Stimulated activated naive B cell treated with anti-CD40 and anti-IgM and Interleukin-4, amounts not matched to agents 10 μg/mL and 1 μg/mL and 100 μg/mL, for 72 hours (primary cell): ENCODE results near the gene ZNF532.

ENCODE experiments used
- ATAC-seq, 2 donors: fragments of 150-1000 bp; cut with Tn5 transposase; replicated peaks; 2 replicates each; pipeline ENCODE4 v1.10.0; 2021; ENCODE audit warnings: moderate library complexity in 1 of 2
- DNase-seq: peaks from one replicate; pipeline ENCODE4 v3.0.0; 2021
- H3K27ac Mint-ChIP-seq: one replicate; pipeline ENCODE4 v1.8.0; 2022; ENCODE audit warnings: mild to moderate bottlenecking, mixed read lengths
- H3K27me3 Mint-ChIP-seq, 2 donors: one replicate each; pipeline ENCODE4 v1.8.0; 2022; ENCODE audit warnings: mixed read lengths in 2 of 2
- H3K36me3 Mint-ChIP-seq, 2 donors: one replicate each; pipeline ENCODE4 v1.8.0; 2022; ENCODE audit warnings: mixed read lengths in 2 of 2, mild to moderate bottlenecking in 1 of 2
- H3K4me1 Mint-ChIP-seq, 2 donors: one replicate each; pipeline ENCODE4 v1.8.0; 2022; ENCODE audit warnings: mixed read lengths in 2 of 2, mild to moderate bottlenecking in 1 of 2
- H3K4me3 Mint-ChIP-seq, 2 donors: one replicate each; pipeline ENCODE4 v1.8.0; 2022; ENCODE audit warnings: mild to moderate bottlenecking in 2 of 2, mixed read lengths in 2 of 2, moderate library complexity in 1 of 2
- H3K9me3 Mint-ChIP-seq, 2 donors: one replicate each; pipeline ENCODE4 v1.8.0; 2022; ENCODE audit warnings: mixed read lengths in 2 of 2, mild to moderate bottlenecking in 1 of 2

Gene ZNF532

DNA sequence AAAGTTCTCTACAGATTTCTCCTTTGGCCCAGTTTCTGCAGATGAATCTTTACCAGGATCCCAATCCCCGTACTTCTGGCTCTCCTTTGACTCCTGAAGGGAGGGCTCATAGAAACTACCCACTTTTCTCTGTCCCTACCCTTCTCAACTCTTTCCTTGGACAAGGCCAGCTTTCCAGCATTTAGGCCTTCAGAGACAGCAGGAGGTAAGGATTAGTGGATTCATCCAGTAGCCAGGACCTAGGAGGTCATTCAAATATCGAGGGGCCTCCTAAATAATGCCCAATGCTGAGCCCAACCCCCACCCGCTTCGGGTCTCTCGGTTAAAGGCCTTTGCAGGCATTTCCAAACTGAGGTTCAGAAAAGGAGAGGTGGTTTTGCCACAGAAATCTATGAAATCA lies 4.8 kb upstream of the ZNF532 start:
- H3K4me1 Mint-ChIP-seq = peaks cover 18 to 19% of the 10 kb centered on the region in 2 donors
- no peak for DNase-seq
- no peak overlapping the region for H3K4me3 Mint-ChIP-seq
- ATAC-seq = no peak
- no peaks in the 10 kb centered on the region for H3K9me3 Mint-ChIP-seq
- H3K27ac Mint-ChIP-seq = no peak overlapping the region
- peaks cover 0 to 9% of the 10 kb centered on the region in 2 donors for H3K36me3 Mint-ChIP-seq
- peaks cover 8 to 20% of the 10 kb centered on the region in 2 donors for H3K27me3 Mint-ChIP-seq

DNA sequence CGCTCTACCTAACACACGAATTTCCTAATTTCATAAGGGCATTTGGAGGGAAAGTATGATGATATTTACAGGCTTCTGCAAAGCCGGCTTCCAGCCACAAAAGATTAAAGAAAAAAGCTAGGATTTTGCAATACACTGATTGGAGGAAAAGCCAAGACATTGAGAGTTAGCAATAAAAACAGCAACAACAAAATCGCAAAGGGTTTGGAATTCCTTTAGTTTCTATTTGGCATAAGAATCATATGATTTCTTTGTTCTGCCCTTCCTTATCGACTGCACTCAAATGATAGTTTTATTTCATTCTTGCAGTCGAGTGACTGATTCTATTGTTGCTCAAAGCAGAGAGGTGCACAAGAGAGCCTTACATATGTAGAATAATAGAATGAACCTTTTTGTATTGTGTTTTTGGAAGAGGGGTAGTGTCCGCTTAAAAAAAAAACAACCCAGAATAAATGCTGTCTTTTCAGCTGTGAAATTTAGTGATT lies 3.9 kb upstream of the ZNF532 start:
- peaks cover 8 to 14% of the 10 kb centered on the region in 2 donors for H3K27me3 Mint-ChIP-seq
- peaks cover 25% of the 10 kb centered on the region in 2 donors for H3K4me1 Mint-ChIP-seq
- no peak overlapping the region for H3K27ac Mint-ChIP-seq
- no peak overlapping the region for H3K4me3 Mint-ChIP-seq
- ATAC-seq (no peak), DNase-seq (no peak)
- H3K36me3 Mint-ChIP-seq = peaks cover 8 to 17% of the 10 kb centered on the region in 2 donors
- no peaks in the 10 kb centered on the region for H3K9me3 Mint-ChIP-seq

DNA sequence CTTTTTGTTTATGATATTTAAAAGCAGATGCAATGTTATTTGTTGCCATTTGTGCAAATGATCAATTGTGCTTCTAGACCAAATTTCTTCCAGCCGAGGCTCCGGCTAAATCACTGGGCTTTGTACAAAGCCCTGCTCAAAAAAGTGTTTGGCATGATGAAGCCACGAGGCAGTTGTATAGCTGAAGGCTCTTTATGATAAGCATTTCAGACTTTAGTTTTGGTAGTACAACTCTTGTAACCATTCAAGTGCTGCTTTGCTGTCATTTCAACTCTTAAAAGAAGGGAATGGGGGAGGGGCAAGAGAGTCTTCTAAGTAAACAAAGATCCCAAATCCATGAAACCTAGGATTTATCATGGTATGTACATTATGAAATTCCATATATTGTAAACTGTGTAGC lies 3.3 kb upstream of the ZNF532 start:
- Mint-ChIP-seq H3K4me1 (peaks cover 27 to 29% of the 10 kb centered on the region in 2 donors), H3K9me3 (no peaks in the 10 kb centered on the region), H3K4me3 (no peak overlapping the region), H3K27me3 (peaks cover 8 to 14% of the 10 kb centered on the region in 2 donors), H3K27ac (no peak overlapping the region), H3K36me3 (peaks cover 12 to 23% of the 10 kb centered on the region in 2 donors)
- DNase-seq = no peak
- ATAC-seq = no peak

DNA sequence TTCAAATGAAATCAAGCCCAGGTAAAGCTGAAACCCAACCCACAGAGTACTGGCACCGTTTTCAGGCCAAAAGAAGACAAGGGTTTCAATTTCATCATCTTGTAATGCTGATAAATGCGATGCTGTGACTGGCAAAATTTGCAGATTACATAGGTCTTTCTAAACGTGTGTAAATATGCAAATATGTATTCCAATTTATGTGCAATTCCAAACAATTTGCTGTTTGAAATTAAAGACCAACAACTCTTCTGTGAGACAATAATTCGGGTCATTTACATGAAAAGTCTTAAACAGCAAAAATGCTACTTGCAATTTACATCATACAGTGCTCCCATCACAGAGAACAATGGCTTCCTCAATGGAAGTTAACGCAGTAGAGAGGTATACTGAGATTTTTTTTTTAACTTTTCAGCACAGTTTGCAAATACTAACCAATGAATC lies 2.8 kb upstream of the ZNF532 start:
- no peak for DNase-seq
- H3K36me3 Mint-ChIP-seq = peaks cover 14 to 26% of the 10 kb centered on the region in 2 donors
- H3K4me1 Mint-ChIP-seq = peaks cover 27 to 29% of the 10 kb centered on the region in 2 donors
- no peak for ATAC-seq
- peaks cover 8 to 14% of the 10 kb centered on the region in 2 donors for H3K27me3 Mint-ChIP-seq
- H3K4me3 Mint-ChIP-seq = peak overlapping the region in 1 of 2 donors; percentile 13
- H3K27ac Mint-ChIP-seq = no peak overlapping the region
- H3K9me3 Mint-ChIP-seq = no peaks in the 10 kb centered on the region

DNA sequence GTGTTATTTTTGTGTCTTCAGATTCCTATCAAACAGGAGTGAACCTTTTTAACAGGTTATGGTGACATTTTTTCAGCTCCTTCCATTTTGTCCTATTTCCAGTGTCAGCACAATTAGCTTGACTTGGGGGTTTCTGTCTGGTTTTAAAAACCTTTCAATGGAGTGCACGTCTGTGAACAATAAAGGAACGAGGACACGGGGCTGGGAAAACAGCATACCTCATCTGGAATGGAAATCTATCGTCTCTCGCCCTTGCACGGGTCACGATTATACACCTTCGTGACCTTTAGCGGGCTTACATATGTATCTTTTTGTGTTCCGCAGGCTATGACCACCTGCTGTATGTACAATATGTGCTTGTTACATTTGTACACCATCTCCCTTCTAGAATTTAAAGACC lies 2.3 kb upstream of the ZNF532 start:
- Mint-ChIP-seq H3K9me3 (no peaks in the 10 kb centered on the region), H3K4me3 (peak overlapping the region; percentile 84 to 85), H3K27ac (peak overlapping the region; percentile 98), H3K4me1 (peaks cover 29 to 33% of the 10 kb centered on the region in 2 donors), H3K36me3 (peaks cover 18 to 30% of the 10 kb centered on the region in 2 donors), H3K27me3 (peaks cover 8 to 14% of the 10 kb centered on the region in 2 donors)
- ATAC-seq = no peak
- DNase-seq = no peak

DNA sequence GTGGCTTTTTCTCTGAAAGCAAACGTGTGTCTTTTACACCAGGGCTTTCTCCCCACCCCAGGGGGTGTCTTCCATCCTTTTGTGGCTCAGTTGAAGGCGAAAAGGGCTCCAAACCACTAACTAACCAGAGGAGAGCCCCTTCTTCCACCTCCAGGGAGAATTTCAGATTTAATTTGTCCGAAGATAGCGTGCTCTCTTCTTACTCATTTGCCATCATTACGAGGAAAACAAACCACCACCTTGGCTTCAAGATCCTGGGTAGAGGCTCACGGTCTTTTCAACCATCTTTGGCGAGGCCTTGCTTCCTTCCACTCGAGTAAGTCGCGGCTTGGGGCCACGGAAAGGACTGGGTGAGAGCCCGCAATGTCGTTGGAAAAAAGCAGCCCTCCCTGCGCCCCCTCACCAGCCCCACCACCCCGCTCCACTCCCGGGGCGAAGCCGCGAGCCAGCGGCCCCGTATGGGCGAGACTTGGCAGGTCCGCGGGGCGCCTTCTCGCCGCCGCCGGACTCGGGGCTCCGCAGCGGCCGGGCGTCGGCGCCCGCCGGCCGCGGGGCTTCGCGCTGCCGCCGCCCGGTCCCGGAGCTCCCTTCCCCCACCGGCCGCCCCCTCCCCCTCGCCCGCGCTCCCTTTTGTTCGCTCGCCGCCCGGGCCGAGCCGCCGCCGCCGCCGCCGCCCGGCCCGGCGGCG lies 1.7 kb upstream of the ZNF532 start:
- Mint-ChIP-seq H3K4me3 (peak overlapping the region; percentile 84 to 85), H3K4me1 (peaks cover 31 to 34% of the 10 kb centered on the region in 2 donors), H3K27ac (peak overlapping the region; percentile 98), H3K27me3 (peaks cover 8 to 14% of the 10 kb centered on the region in 2 donors), H3K9me3 (peaks cover 0 to 1% of the 10 kb centered on the region in 2 donors), H3K36me3 (peaks cover 24 to 37% of the 10 kb centered on the region in 2 donors)
- DNase-seq (peak; percentile 45), ATAC-seq (peak; percentile 38 to 54)

DNA sequence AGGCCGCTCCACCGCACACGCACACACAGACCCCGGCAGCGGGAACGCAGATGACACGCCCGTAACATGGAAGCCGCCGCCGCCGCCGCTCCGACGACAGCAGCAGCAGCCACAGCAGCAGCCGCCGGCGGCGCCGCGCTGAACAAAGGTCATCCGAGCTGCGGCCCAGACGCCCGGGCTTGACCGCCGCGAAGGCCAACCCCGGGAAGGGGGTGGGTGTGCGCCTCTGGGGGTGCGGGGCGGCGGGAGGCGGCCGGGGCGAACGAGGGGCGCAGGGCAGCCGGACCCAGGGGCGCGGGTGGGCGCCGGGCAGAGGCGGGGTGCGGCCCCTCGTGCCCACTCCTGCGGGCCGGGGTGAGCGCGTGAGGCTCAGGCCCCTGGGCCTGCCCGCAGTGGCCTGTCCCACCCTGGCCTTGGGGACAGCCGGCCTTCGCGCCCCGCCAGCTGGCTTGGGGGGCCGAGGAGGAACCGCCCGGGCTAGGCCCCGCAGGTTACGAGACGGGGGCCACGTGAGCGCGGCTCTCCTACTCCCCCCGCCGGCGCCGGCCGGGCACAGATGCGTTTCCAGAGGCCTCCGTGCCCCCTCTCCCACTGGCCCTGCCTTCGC lies 1.0 kb upstream of the ZNF532 start:
- H3K27me3 Mint-ChIP-seq = peaks cover 3 to 8% of the 10 kb centered on the region in 2 donors
- H3K36me3 Mint-ChIP-seq = peaks cover 31 to 43% of the 10 kb centered on the region in 2 donors
- peak overlapping the region; percentile 92 for H3K27ac Mint-ChIP-seq
- H3K4me3 Mint-ChIP-seq = peak overlapping the region; percentile 78 to 80
- peaks cover 29 to 34% of the 10 kb centered on the region in 2 donors for H3K4me1 Mint-ChIP-seq
- ATAC-seq = peak; percentile 67 to 77
- H3K9me3 Mint-ChIP-seq = peaks cover 0 to 4% of the 10 kb centered on the region in 2 donors
- peak; percentile 26 for DNase-seq

DNA sequence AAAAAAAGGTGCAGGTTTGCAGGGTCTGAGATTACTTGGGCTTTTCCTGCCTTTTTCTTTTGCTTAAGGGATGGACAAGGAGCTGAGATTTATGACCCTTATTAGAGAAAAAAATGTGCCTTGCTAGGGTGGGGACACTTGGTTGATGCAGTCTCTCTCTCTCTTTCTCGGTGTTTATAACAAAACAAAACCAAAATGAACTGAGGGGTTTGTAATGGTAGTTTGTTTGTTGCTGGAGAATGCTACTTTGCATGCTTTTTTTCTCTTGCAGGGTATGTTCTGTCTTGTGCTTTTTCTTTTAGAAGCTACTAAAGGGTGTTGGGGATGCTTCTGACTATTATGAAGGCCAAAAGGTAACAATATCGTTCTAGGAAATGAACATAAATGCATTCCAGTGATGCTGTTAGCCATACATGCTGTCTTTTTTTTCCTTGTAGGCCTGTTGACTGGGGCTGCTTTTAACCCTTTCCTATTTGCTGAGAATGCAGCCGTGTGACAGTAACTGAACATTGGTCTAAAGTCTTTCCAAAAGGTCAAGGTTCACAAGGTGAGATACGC lies 435 bp downstream of the ZNF532 start:
- Mint-ChIP-seq H3K27ac (peak overlapping the region; percentile 92), H3K4me1 (peaks cover 28 to 36% of the 10 kb centered on the region in 2 donors), H3K9me3 (peaks cover 0 to 4% of the 10 kb centered on the region in 2 donors), H3K27me3 (no peaks in the 10 kb centered on the region), H3K4me3 (peak overlapping the region in 1 of 2 donors; percentile 78), H3K36me3 (peaks cover 40 to 56% of the 10 kb centered on the region in 2 donors)
- DNase-seq (no peak), ATAC-seq (no peak)

DNA sequence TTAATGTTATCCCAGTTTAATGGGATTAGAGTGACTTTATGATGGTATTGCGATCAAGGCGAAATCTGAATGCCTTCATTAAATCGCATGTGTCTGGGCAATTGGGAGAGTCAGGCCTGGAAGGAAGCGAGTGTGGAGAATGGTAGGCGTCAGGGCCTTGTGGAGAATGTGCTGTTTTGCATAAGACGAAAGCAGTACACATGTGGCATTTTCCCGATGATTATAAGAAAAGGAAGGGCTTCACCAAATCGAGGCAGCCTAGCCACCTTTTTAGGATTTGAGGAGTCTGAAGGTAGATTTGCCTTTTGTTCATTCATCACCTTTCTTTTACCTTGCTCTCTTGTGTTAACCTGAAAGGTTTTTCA lies 1.0 kb downstream of the ZNF532 start:
- no peak for ATAC-seq
- no peak overlapping the region for H3K27ac Mint-ChIP-seq
- peaks cover 45 to 62% of the 10 kb centered on the region in 2 donors for H3K36me3 Mint-ChIP-seq
- peaks cover 32 to 42% of the 10 kb centered on the region in 2 donors for H3K4me1 Mint-ChIP-seq
- H3K27me3 Mint-ChIP-seq = no peaks in the 10 kb centered on the region
- H3K9me3 Mint-ChIP-seq = peaks cover 0 to 4% of the 10 kb centered on the region in 2 donors
- peak overlapping the region in 1 of 2 donors; percentile 6 for H3K4me3 Mint-ChIP-seq
- no peak for DNase-seq

DNA sequence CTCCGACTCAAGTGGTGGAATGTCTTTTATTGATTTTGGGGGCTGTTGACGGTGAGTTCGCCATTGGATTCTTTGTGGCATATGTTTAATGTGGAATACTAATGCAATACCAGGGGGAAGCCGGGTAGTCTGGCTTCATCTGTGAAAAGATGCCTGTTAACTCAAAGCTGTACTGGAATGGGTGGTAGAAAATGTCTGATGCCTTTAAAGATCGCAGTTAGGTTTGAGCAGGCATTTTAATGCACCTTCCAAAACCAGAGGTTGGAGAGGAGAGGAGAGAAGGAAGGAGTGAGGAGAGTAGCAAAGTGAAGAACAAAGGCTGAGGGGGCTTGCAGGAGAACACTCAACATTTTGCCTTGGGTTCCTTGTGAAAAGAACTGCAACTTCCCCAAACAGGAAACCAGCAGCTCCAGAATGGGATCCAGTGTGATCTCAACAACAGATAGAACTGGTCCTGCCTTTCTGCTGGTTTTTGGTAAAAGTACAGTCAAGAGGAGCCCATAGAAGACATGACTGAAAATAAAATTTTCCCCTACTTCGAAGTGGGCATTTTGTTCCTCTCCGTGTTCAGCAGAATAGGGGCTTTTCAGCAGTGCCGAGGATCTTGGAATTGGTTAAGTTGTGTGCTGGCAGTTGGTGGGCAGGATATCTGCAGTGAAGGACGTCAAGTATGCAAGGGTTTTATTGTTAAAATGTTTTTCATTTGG lies 1.5 kb downstream of the ZNF532 start:
- DNase-seq (no peak), ATAC-seq (no peak)
- Mint-ChIP-seq H3K4me1 (peaks cover 36 to 42% of the 10 kb centered on the region in 2 donors), H3K27ac (no peak overlapping the region), H3K4me3 (no peak overlapping the region), H3K36me3 (peaks cover 47 to 65% of the 10 kb centered on the region in 2 donors), H3K9me3 (peaks cover 0 to 4% of the 10 kb centered on the region in 2 donors), H3K27me3 (no peaks in the 10 kb centered on the region)

DNA sequence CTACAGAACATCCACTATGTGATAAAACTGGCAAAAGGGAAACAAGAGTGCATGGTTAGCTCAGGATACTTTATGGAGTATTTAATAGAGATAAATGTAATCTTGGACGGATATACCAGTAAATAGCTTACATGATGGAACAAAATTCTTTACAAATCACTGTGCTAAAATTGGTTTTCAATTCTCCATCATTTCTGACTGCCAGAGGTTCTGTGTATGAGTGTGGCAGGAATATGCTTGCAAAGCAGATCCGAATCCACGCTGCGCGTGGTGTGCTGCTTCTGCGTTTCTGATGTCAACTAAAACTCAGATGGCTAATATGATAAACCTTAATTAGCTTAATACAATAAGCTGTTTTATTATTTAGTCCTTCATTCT lies 2.1 kb downstream of the ZNF532 start:
- Mint-ChIP-seq H3K9me3 (peaks cover 0 to 4% of the 10 kb centered on the region in 2 donors), H3K27ac (no peak overlapping the region), H3K27me3 (no peaks in the 10 kb centered on the region), H3K4me3 (no peak overlapping the region), H3K36me3 (peaks cover 52 to 70% of the 10 kb centered on the region in 2 donors), H3K4me1 (peaks cover 42 to 48% of the 10 kb centered on the region in 2 donors)
- ATAC-seq (no peak), DNase-seq (no peak)

DNA sequence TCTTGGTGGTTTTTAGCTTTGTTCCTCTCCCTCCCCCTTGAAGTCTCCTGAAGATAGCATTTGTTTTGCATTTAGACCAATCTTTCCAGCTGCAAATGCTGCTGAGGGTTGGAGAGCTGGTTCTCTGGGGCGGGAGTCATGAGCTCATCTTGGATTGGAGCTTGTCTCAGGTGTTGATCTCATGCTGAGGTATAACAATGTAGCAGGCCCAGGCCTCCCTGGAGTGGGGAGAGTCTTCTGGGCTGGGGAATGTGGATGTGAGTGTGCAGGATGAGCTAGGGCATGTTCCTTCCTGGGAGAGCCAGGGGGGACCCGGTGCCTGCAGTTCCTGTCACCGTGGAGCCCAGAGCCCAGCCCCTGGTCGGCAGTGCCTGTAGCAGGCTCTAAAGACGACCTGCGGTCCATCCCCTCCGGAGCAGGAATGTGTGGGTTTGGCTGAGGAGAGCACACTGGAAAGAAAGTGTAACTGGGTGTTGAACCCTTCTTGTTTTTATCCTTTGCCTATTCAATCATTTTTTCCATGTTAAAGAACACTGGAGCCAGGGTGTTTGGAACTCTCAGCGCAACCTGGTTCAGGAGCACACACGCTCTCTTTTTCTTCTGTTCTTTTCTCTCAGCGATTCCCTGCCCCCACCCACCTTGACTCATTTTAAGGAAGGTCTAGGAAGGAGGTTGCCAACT lies 2.7 kb downstream of the ZNF532 start:
- ATAC-seq (no peak), DNase-seq (no peak)
- Mint-ChIP-seq H3K27me3 (no peaks in the 10 kb centered on the region), H3K36me3 (peaks cover 52 to 76% of the 10 kb centered on the region in 2 donors), H3K9me3 (peaks cover 0 to 4% of the 10 kb centered on the region in 2 donors), H3K27ac (peak overlapping the region; percentile 49), H3K4me3 (no peak overlapping the region), H3K4me1 (peaks cover 40 to 46% of the 10 kb centered on the region in 2 donors)

DNA sequence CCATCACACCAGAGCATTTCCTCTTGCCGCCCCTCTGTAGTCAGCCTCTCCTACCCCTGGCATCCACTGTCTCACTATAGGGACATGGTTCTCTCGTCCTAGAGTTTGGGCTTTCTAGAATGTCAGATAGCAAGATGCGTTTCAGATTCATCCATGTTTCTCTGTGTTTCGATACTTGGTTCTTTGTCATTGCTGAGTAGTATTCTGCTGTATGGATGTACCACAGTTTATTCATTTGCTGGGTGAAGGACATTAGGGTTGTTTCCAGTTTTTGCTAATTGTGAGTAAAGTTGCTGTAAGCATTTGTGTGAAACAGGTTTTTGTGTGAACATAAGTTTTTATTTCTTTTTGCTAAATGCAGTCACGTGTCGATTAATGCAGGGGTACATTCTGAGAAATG lies 3.8 kb downstream of the ZNF532 start:
- DNase-seq = no peak
- H3K27me3 Mint-ChIP-seq = no peaks in the 10 kb centered on the region
- H3K36me3 Mint-ChIP-seq = peaks cover 57 to 82% of the 10 kb centered on the region in 2 donors
- ATAC-seq = no peak
- H3K27ac Mint-ChIP-seq = no peak overlapping the region
- H3K4me3 Mint-ChIP-seq = no peak overlapping the region
- H3K9me3 Mint-ChIP-seq = peaks cover 0 to 4% of the 10 kb centered on the region in 2 donors
- H3K4me1 Mint-ChIP-seq = peaks cover 36 to 41% of the 10 kb centered on the region in 2 donors
